GM21515 (cell line): Measurements from ENCODE around the gene PLEKHG1.

ENCODE experiments used
- ATAC-seq: cut with Tn5 transposase; IDR thresholded peaks from one replicate; pipeline ENCODE4 v1.9.1; 2021; ENCODE audit not compliant: unreplicated experiment

The PLEKHG1 gene

GRCh38 chr6:150599199-150600009, at the start of gene PLEKHG1:
Gene PLEKHG1, plus strand, starts transcription at chr6:150599885. Its CDS starts 133,797 bp downstream, at chr6:150733682.
- peak; percentile 72 for ATAC-seq

- ATAC-seq, result no peak
Observed at GRCh38 chr6:150550244-150550643, 49.4 kb upstream of the PLEKHG1 start.

GRCh38 chr6:150557043-150557599, 42.6 kb upstream of the PLEKHG1 start:
- no peak for ATAC-seq

GRCh38 chr6:150560004-150560883, 39.4 kb upstream of the PLEKHG1 start:
- ATAC-seq, result no peak

GRCh38 chr6:150560884-150561219, 38.8 kb upstream of the PLEKHG1 start:
- ATAC-seq, result no peak

- ATAC-seq, result no peak
Observed at GRCh38 chr6:150565945-150566344, 33.7 kb upstream of the PLEKHG1 start.

- no peak for ATAC-seq
Observed at GRCh38 chr6:150566486-150566885, 33.2 kb upstream of the PLEKHG1 start.

GRCh38 chr6:150567380-150567779, 32.3 kb upstream of the PLEKHG1 start:
- ATAC-seq, result no peak

GRCh38 chr6:150567823-150568383, 31.8 kb upstream of the PLEKHG1 start:
- ATAC-seq, result no peak

GRCh38 chr6:150568560-150568959, 31.1 kb upstream of the PLEKHG1 start:
- ATAC-seq, result no peak

GRCh38 chr6:150569161-150569560, 30.5 kb upstream of the PLEKHG1 start:
- ATAC-seq, result no peak

- no peak for ATAC-seq
Observed at GRCh38 chr6:150573041-150573681, 26.5 kb upstream of the PLEKHG1 start.

- no peak for ATAC-seq
Observed at GRCh38 chr6:150575836-150576235, 23.8 kb upstream of the PLEKHG1 start.

- no peak for ATAC-seq
Observed at GRCh38 chr6:150576651-150577226, 22.9 kb upstream of the PLEKHG1 start.

- ATAC-seq, result no peak
Observed at GRCh38 chr6:150579611-150580010, 20.1 kb upstream of the PLEKHG1 start.

- ATAC-seq, result no peak
Observed at GRCh38 chr6:150580489-150580888, 19.2 kb upstream of the PLEKHG1 start.

- ATAC-seq, result no peak
Observed at GRCh38 chr6:150584065-150584464, 15.6 kb upstream of the PLEKHG1 start.

- ATAC-seq, result no peak
Observed at GRCh38 chr6:150584596-150584995, 15.1 kb upstream of the PLEKHG1 start.

- no peak for ATAC-seq
Observed at GRCh38 chr6:150586850-150587359, 12.8 kb upstream of the PLEKHG1 start.

GRCh38 chr6:150587637-150588036, 12.0 kb upstream of the PLEKHG1 start:
- no peak for ATAC-seq
